NCI-H2107 (cell line): ENCODE measurements around the gene TRIM4.
"Not testable (repeated sequence)": the region's sequence is repeated elsewhere in the genome, so short reads cannot be mapped to it uniquely, and the experiment has no call there.

Source experiments
- DNase-seq: peaks from one replicate; lab custom pipeline; 2025; lab: John Stamatoyannopoulos, UW

TRIM4 gene

GRCh38 chr7:99920149-99920548 is 819 bp upstream of the TRIM4 start:
- no peak for DNase-seq

DNA sequence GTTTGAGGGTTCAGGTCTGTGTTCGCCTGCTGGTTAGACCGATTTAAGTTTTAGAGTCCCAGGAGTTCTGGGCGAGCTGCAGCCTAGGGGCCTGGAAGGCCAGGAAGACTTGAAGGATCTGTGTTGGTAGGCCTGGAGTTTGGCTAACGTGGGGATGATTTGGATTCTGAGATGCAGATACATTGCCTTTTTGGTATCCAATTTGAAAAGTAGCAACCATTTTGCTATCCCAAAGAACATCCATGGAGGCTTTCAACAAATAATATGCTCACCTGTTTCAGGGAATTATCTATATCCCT is 433 bp upstream of the TRIM4 start:
- no peak for DNase-seq

- DNase-seq, result no peak
Observed at GRCh38 chr7:99910976-99911375, 8.4 kb downstream of the TRIM4 start.

DNA sequence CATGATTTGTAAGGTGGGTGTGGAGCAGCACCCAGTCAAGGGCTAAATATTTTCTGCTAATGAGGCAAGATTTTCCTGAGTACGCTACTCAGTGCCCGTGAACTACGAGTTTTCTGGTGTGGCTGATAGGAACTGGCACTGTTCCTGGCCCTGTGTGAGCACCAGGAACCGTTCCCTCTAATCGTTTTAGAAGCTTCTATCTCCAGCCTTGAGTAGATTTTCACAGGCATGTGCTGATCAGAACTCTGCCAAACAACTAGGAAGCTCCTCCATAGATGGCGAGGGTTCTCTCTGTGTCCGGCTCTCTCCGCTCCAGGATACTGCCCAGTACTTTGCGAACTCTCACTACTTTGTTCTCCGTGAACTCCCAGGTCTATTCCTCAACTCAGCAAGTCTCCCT is 17.7 kb downstream of the TRIM4 start:
- no peak for DNase-seq

DNA sequence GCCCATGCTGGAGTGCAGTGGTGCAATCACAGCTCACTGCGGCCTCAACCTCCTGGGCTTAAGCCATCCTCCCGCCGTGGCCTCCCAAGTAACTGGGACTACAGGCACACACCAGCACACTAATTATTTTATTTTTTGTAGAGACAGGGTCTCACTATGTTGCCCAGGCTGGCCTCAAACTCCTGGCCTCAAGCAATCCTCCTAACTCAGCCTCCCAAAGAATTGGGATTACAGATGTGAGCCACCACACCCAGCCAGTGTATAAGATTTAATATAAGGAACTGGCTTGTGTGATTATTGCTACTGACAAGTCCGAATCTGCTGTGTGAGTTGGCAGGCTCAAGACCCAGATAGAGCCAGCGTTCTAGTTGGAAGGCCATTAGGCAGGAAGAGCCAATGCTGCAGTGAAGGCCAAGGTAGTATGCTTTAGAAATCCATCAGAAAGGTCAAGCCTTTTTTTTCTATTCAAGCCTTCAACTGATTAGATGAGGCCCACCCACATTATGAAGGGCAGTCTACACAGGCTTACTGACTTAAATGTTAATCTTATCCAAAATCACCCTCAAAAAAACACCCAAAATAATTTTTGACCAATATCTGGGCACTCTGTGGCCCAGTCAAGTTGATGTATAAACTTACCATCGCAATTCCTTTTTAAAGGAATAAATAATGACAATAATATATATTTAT is 19.4 kb downstream of the TRIM4 start:
- no peak for DNase-seq

DNA sequence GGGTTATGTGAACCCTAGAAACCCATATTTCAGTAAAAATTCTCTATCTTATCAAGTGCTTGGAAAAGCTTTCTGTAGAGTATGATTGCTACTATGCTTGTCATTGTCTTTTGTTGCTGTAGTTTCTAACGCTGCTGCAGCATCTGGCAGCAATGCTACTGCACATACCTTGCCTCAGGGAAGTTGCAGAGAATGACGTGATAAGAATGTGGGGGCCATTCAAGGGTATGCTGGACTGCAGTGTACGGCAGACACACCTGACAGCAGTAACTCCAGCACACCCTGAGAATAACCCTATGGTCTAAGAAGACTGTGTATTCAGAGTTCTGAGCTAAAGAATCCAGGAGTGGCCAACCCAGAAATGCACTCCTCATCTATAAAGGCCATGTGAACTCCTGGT is 20.5 kb downstream of the TRIM4 start:
- no peak for DNase-seq

- DNase-seq, result no peak
Observed at GRCh38 chr7:99898023-99898357, 21.3 kb downstream of the TRIM4 start.

GRCh38 chr7:99897322-99898022 is 21.9 kb downstream of the TRIM4 start:
- DNase-seq, result no peak

- no peak for DNase-seq
Observed at GRCh38 chr7:99894738-99895137, 24.6 kb downstream of the TRIM4 start.

- DNase-seq, result no peak
Observed at GRCh38 chr7:99893280-99893679, 26.1 kb downstream of the TRIM4 start.

DNA sequence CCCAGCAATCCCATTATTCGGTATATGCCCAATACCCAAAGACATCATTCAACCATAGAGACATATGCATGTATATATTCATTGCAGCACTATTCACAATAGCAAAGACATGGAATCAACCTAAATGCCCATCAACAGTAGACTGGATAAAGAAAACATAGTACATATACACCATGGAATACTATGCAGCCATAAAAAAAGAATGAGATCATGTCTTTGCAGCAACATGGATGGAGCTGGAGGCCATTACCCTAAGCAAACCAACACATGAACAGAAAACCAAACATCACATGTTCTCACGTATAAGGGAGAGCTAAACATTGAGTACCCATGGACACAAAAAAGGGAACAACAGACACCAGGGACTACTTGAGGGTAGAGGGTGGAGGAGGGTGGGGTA is 29.0 kb downstream of the TRIM4 start:
- not testable (repeated sequence) for DNase-seq

GRCh38 chr7:99888366-99888765 is 31.0 kb downstream of the TRIM4 start:
- not testable (repeated sequence) for DNase-seq

DNA sequence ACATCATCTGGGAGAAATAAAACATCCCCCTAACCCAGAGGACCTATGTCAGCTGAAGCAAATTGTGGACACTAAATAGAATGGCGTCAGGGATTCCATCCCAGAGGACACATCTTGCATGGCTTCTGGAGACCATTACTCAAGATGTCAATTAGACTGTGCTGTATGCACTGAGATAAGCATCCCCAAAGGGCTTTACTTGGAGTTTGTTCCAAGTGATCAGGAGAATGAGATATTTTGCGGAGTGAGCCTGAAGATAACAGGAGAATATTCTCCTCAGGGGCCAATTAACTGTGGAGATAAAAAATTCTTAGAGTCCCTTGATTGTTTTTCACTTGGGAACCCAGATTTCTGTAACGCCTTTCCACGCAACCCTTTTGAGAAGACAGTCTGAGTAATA is 38.0 kb downstream of the TRIM4 start:
- DNase-seq, result no peak

GRCh38 chr7:99876933-99877332 is 42.4 kb downstream of the TRIM4 start, which contains the start of gene OR2AE1:
TSS of gene OR2AE1 (minus strand) at chr7:99877033. CDS start at chr7:99877033, 0 bp downstream.
- DNase-seq, result no peak

- no peak for DNase-seq
Observed at GRCh38 chr7:99876491-99876890, 42.8 kb downstream of the TRIM4 start.

- no peak for DNase-seq
Observed at GRCh38 chr7:99868246-99868645, 51.1 kb downstream of the TRIM4 start.

DNA sequence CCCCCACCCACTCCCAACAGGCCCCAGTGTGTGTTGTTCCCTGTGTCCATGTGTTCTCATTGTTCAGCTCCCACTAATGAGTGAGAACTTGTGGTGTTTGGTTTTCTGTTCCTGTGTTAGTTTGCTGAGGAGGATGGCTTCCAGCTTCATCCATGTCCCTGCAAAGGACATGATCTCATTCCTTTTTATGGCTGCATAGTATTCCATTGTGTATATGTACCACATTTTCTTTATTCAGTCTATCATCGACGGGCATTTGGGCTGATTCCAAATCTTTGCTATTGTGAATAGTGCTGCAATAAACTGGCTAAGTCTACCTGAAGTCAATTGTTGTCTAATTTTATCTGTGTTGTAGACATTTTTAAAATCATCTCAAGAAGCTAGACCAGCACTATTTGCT is 51.9 kb downstream of the TRIM4 start:
- DNase-seq, result not testable (repeated sequence)

- DNase-seq, result no peak
Observed at GRCh38 chr7:99863847-99864440, 55.4 kb downstream of the TRIM4 start.

- no peak for DNase-seq
Observed at GRCh38 chr7:99860281-99861127, 58.8 kb downstream of the TRIM4 start.

GRCh38 chr7:99855236-99855635 is 64.1 kb downstream of the TRIM4 start:
- DNase-seq, result no peak

- no peak for DNase-seq
Observed at GRCh38 chr7:99848420-99849216, 70.7 kb downstream of the TRIM4 start.

GRCh38 chr7:99844328-99844727 is 75.0 kb downstream of the TRIM4 start:
- DNase-seq, result no peak
